Keratinocyte (primary cell): ENCODE measurements around the gene RAF1.

Experiments
- CTCF ChIP-seq, 3 experiments: IDR thresholded peaks in 1 of 3; conservative IDR thresholded peaks in 1 of 3; optimal IDR thresholded peaks in 1 of 3; 2 replicates in 2 of 3; 3 replicates in 1 of 3; pipeline versions ENCODE3 to v1.5.1; 2011; ENCODE audit warnings: low read length in 3 of 3, mild to moderate bottlenecking in 3 of 3, moderate library complexity in 2 of 3, control low read depth in 1 of 3, inconsistent platforms in 1 of 3; ENCODE audit not compliant: insufficient read depth in 2 of 3; ENCODE audit errors: extremely low read depth in 1 of 3
- EZH2 ChIP-seq: IDR thresholded peaks from one replicate; pipeline ENCODE4 v1.6.1; 2012; ENCODE audit warnings: inconsistent platforms, mild to moderate bottlenecking, low read length, moderate library complexity

- TF ChIP-seq CTCF (optimal IDR thresholded peaks at IDR 0.05 in 1 of 3, IDR thresholded peaks at IDR 0.05 in 1 of 3, conservative IDR thresholded peaks at IDR 0.05 in 1 of 3; ENCODE audit: extremely low read depth in 1 of 3, insufficient read depth in 2 of 3, low read length in 3 of 3) (no peak), EZH2 (no peak)
Observed at GRCh38 chr3:12557473-12558100, 106.3 kb downstream of the RAF1 start.
